RPMI8226 (cell line): ENCODE data around the gene FGD6.

Source experiments
- DNase-seq: peaks from one replicate; pipeline ENCODE4 v3.0.0-alpha.2; 2015

The FGD6 gene

DNA sequence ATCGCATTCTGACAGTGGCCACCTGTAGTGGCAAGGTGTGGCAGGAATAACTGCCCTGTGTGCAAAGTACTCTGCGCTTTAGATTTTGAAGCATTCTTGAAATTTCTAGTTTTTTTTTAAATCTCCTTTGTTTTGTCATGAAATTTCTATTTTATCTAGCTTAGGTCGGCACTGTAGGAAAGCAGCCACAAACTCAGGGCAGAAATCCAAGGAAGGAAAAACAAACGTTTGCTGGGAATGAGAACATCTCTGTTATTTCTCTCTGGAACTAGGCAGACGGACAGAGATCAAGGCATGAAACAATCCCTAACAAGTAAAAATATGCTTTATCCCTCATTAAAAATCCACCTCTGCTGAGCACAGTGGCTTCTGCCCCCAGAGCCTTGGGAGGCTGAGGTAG lies 142.5 kb downstream of the FGD6 start:
- no peak for DNase-seq

DNA sequence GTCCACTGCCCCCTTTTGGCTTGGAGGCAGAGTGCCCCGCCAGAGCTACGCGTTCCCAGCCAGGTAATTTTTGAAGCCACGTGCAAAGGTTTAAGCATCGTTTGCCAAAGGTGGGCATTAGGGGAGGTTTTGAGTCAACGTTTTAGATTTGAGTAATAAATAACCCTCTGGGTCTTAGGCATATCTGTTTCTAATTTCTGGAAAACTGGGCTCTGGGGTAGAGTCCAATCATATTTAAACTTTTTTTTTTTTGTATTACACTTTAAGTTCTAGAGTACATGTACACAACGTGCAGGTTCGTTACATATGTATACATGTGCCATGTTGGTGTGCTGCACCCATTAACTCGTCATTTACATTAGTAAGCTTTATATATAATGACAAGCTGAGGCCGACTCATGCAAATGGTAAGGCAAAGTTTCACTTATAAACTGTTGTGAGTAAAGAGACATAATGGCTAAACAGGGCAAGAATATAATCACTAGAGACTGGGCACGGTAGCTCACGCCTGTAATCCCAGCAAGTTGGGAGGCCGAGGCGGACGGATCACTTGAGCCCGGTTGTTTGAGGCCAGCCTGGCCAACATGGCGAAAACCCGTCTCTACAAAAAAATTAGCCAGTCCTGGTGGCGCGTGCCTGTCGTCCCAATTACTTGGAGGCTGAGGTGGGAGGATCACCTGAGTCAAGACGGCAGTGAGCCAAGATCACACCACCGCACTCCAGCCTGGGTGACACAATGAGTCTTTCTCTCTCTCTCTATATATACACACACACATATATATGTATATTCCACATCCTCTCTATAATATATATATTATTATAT lies 143.4 kb downstream of the FGD6 start:
- no peak for DNase-seq

DNA sequence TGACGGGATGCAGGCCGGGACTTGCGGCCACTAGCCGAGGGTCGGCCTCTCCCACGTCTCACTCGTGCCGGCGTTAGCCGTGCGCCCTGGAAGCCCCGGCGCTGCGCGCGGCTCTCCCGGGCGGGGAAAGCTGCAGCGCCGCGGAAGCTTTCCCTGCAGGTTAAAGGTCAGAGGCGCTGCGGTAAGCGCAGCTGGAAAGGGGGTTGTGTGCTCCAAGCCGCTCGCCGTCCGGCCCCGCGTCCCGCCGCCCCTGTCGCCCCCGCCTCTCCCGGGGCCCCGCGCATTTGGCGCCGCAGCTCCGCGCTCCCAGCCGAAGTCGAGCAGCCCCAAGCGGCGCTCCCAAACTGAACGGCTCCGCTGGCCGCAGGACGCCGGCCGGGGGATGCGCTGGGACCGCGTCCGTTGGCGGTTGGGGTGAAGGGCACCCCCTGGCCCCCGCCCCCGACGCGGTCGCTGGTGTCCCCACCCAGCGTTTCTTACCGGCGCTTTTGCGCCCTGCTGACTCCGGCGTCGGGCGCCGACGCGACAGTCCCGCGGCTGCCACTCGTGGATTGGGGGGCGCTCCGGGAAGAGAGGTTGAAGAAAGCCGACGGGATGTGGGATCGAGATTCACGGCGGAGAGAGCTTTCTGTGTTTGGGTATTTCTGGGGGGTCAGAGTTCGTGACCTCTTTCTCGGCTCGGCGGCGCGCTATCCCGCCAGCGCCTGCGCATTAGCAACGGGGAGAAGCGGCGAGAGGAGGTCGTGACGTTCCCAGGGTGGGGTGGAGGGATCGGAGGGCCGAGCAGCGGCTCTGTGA lies 144.2 kb downstream of the FGD6 start, which contains the start of gene NR2C1:
Gene NR2C1, minus strand, starts transcription at position 719 of the 798 bp plus-strand sequence. CDS start 6,234 bp downstream, outside the sequence.
- peak; percentile 97 for DNase-seq

DNA sequence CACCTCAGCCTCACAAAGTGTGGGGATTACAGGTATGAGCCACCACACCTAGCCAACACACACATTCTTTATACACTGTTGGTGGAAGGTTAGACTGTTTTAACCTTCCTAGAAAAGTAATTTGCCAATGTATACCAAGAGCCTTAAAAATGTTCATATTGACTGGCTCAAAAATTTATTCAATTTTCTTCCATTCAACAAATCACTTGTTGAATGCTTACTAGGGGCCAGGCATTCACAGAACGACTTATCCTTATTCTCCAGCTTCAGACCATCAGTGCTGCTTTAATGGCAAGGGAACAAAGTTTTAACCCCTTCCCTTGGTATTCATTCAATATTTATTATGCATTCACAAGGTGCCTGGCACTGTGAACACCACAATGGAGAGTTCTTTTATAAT lies 146.9 kb downstream of the FGD6 start:
- DNase-seq: no peak

DNA sequence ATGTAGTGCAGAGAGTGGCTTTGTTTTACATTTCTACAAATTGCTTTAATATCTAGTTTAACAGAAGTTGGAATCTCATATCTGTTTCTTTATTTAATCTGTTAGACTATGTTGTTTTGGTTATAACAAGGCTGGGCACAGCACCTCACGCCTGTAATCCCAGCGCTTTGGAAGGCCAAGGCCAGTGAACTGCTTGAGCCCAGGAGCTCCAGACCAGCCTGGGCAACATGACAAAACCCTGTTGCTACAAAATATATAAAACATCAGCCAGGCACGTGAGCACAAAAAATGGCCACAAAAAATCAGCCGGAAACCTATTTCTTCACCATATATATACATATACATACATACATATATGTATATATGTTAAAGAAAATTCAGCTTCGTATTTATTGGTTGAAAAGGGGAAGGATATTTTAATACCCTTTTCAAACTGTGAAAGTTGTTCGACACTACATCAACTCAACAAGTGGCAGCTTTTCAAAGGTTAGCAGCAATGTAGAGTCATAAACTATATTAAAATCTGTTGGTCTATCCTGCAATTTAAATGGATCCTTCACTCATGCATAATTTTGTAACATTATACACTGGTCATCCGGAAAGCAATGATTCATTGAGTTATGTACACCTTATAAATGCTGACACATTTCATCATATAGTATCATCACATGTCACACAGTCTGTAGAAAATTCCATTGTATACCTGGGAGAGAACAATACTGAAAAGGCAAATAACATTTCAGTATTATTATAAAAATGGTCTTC lies 151.0 kb downstream of the FGD6 start:
- no peak for DNase-seq

DNA sequence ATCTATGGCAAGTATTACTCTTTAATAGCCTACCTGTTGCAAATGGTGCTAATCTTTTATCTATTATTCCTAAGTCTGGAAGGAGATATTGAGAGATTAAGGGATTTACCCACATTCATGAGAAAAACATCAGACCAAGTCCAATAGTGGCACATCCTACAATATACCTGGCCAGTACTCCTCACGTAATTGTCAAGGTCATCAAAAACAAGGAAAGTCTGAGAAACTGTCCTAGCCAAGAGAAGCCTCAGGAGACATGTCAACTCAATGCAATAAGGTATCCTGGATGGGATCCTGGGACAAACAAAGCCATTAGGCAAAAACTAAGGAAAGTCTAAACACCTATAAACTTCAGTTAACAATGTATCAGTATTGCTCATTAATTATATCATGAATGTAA lies 156.3 kb downstream of the FGD6 start:
- no peak for DNase-seq

DNA sequence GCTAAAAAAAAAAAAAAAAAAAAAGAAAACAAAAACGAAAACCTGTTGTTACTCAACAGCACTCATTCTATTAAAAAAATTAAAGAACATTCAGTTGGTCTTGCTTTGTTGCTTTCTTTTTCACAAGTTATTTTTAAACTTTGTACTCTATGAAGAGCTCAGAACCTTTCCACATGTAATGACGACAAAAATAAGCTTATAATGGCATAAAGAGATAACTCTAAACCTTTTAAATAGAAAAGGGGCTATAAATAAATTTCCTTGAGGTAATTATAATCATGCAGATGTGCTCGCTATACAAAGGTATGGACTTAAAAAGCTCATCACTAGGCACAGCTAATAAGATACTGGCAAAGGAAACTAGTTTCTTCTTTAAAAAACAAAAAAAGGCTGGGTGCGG lies 157.3 kb downstream of the FGD6 start:
- DNase-seq: no peak

DNA sequence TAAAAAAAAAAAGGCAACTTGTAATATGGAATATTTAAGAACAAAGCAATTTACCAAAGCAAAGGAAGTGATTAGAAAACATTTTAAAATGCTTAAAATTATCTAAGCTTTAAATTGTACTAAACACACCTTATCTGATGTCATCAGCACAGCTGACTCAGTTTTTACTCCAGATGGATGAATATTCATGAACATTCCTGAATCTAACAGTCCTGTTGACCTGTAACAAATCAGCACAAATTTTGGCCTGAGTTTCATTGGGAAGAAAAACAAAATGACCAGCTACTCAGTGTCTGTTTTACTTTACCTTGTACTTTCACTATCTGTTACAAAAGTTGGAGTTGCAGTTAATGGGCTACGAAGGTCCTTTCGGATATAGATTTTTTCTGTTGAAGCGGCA lies 159.8 kb downstream of the FGD6 start:
- no peak for DNase-seq

DNA sequence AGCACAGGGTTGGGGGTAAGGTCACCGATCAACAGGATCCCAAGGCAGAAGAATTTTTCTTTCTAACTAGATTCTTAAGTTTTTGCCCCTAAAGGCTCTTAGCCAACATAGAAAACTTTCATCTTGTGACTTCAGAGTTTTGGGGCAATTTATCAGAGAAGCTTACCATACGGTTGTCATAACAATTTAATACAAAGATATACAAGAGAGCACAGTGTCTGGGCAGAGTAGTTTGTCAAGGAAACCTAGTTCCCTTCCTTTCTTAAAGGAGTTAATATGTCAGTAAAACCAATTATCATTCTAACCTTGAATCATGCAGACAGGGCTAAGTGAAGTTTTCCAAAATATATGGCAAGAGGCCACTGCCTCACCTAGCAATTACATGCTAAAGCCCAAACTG lies 162.2 kb downstream of the FGD6 start:
- DNase-seq: no peak

DNA sequence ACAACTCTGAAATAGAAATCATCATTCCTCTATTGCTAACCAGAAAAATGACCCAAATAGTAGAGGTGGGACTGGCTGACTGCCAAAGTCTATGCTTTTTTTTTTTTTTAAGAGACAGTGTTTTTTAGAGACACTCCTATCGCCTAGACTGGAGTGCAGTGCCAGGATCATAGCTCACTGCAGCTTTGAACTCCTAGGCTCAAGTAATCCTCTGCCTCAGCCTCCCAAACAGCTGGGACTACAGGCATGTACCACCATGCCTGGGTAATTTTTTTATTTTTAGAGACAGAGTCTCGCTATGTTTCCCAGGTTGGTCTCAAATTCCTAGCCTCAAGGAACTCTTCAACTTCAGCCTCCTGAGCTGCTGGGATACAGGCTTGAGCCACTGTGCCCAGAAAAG lies 163.1 kb downstream of the FGD6 start:
- DNase-seq: no peak

DNA sequence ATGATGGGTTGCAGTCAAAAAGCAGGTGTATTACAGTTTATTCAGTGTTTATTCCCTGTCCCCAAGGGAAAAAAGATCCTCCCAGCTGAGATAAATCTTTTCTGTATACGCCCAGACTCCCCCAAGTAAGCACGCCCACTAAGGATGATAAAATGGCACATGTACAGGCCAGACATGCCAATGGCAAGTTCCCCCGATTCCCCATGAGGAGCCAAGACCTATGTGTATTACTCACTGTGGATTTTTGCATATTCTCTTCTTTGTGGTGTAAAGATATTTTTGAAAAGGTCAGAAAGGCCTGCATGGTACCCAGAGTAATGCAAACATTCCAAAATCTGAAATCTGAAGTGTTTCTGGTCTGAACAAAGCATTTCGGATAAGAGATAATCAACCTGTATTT lies 166.0 kb downstream of the FGD6 start:
- DNase-seq: no peak

DNA sequence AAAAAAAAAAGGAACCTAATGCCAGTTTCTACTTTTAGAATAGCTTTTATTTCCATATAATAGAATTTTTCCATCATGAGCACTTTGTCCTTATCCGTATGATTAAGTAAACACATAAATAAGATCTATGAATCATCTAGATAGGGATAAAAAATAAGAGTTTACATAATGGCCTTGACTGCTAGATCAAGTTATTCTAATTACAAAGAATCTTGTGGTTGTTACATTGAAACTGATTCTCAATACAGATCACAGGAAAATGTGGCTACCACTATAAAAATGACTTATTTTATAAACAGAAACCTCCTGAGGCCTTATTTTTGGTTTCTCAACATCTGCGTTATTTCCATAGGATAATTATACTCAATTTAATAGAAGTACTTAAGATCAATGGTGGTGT lies 179.4 kb downstream of the FGD6 start:
- no peak for DNase-seq

DNA sequence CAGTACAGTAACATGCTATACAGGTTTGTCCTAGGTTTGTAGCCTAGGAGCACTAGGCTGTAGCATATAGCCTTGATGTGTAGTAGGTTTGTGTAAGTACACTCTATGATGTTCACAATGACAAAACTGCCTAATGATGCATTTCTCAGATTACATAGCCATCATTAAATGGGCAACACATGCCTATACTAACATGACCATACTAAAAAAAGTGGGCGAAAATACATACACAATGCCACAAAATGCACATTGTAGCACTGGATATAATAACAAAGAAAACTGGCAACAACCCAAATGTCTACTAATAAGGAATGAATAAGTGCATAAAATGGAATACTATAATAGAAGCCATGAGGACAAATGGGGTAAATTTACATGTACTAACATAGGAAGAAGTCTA lies 182.5 kb downstream of the FGD6 start:
- no peak for DNase-seq
